Measurements from ENCODE around the gene RGS3.

GRCh38 chr9:113495526-113495925, 32.0 kb downstream of the RGS3 start:
- TF ChIP-seq CTCF (IDR thresholded peaks at IDR 0.05) (no peak), EP300 (IDR thresholded peaks at IDR 0.05; ENCODE audit: borderline replicate concordance in 1 of 2, low read depth in 1 of 2, low read length in 1 of 2) (no peak)
